HL-60 (cell line): ENCODE results near the gene NUF2.

Experiments
- DNase-seq, 2 experiments: peaks; one replicate each; pipeline ENCODE4 v3.0.0-alpha.2; 2010 to 2020; ENCODE audit warnings: low read depth in 1 of 2, low spot score in 1 of 2
- H3K27ac ChIP-seq: fragments of 250-450 bp; sonication (Bioruptor Pico); replicated peaks from 2 replicates; pipeline ENCODE4 v1.5.1; 2020; ENCODE audit warnings: mild to moderate bottlenecking, moderate library complexity
- H3K27me3 ChIP-seq: fragments of 250-450 bp; sonication (Bioruptor Pico); 2 replicates; pipeline ENCODE4 v1.5.1; 2021; ENCODE audit warnings: mild to moderate bottlenecking, moderate library complexity; ENCODE audit not compliant: insufficient read depth, poor library complexity, severe bottlenecking
- H3K4me3 ChIP-seq: replicated peaks from 2 replicates; pipeline ENCODE4 v1.5.1; 2011; ENCODE audit warnings: mild to moderate bottlenecking, control low read depth, low read length; ENCODE audit not compliant: insufficient read depth
- CTCF ChIP-seq: IDR thresholded peaks from one replicate; pipeline ENCODE4 v1.5.1; 2011; ENCODE audit warnings: low read length, control low read depth, inconsistent platforms; ENCODE audit not compliant: insufficient read depth
- GABPA ChIP-seq: IDR thresholded peaks from 2 replicates; pipeline ENCODE4 v1.6.1; 2012; ENCODE audit warnings: low read depth
- POLR2AphosphoS5 ChIP-seq: IDR thresholded peaks from 2 replicates; pipeline ENCODE4 v1.6.1; 2012; ENCODE audit warnings: low read depth
- REST ChIP-seq: IDR thresholded peaks from 2 replicates; pipeline ENCODE4 v1.6.1; 2012; ENCODE audit warnings: low read depth; ENCODE audit not compliant: insufficient replicate concordance
- SPI1 ChIP-seq: IDR thresholded peaks from 2 replicates; pipeline ENCODE4 v1.6.1; 2012; ENCODE audit warnings: low read depth, mild to moderate bottlenecking, borderline replicate concordance

NUF2 gene

GRCh38 chr1:163295949-163296348 is 25.8 kb upstream of the NUF2 start:
- Histone ChIP-seq H3K27me3 (no peaks in the 10 kb centered on the region), H3K4me3 (no peak overlapping the region), H3K27ac (no peak overlapping the region)
- no peak for TF ChIP-seq REST
- no peak for TF ChIP-seq SPI1
- TF ChIP-seq GABPA: no peak
- no peak for TF ChIP-seq POLR2AphosphoS5
- TF ChIP-seq CTCF: no peak
- no peak for DNase-seq

GRCh38 chr1:163296504-163297263 is 25.1 kb upstream of the NUF2 start:
- TF ChIP-seq GABPA (no peak), POLR2AphosphoS5 (no peak), CTCF (no peak), SPI1 (no peak), REST (no peak)
- Histone ChIP-seq H3K27me3 (no peaks in the 10 kb centered on the region), H3K27ac (no peak overlapping the region), H3K4me3 (no peak overlapping the region)
- DNase-seq: no peak

GRCh38 chr1:163298365-163298764 is 23.4 kb upstream of the NUF2 start:
- H3K27ac ChIP-seq: no peak overlapping the region
- H3K27me3 ChIP-seq: no peaks in the 10 kb centered on the region
- no peak for TF ChIP-seq SPI1
- no peak for TF ChIP-seq CTCF
- no peak for TF ChIP-seq GABPA
- no peak for TF ChIP-seq POLR2AphosphoS5
- TF ChIP-seq REST: no peak
- no peak overlapping the region for H3K4me3 ChIP-seq
- DNase-seq: no peak
